GM19035 (cell line): Measurements from ENCODE around the gene TACC2.
"Not testable (repeated sequence)": the region's sequence is repeated elsewhere in the genome, so short reads cannot be mapped to it uniquely, and the experiment has no call there.

ENCODE experiments used
- ATAC-seq: cut with Tn5 transposase; IDR thresholded peaks from one replicate; pipeline ENCODE4 v1.9.1; 2021; ENCODE audit not compliant: unreplicated experiment

TACC2 gene

DNA sequence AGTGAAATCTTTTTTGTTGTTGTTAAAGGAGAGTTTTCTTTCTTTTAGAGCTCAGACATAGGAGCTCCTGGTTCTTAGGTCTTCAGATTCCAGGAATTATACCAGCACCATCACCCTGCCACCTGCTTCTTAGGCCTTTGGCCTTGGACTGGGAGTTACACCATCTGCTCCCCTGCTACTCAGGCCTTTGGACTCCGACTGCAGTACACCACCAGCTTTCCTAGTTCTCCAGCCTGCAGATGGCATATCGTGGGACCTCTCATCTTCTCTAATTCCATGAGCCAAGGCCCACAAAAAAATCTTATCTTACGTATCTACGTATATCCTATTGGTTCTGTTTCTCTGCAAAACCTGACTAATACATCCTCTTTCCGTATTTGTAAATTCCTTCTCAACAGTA lies 5.1 kb upstream of the TACC2 start:
- no peak for ATAC-seq

DNA sequence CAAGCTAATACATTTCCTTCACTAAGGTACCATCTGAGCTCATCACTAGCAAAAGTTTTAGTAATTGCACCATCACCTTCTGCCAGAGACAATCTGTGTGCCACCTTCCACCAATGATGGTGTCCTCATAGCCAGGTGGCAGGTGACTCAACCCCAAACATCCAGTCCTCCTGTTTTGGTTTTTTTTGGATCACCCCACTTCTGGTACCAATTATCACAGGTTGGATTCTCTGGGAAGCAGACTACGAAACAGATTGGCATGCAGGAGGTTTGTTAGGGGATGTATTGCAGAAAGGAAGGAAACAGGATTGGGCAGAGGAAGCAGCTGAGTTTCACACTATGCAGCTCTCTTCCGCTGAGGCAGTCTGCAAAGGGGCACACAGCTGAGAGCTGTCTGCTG lies 4.5 kb upstream of the TACC2 start:
- no peak for ATAC-seq

DNA sequence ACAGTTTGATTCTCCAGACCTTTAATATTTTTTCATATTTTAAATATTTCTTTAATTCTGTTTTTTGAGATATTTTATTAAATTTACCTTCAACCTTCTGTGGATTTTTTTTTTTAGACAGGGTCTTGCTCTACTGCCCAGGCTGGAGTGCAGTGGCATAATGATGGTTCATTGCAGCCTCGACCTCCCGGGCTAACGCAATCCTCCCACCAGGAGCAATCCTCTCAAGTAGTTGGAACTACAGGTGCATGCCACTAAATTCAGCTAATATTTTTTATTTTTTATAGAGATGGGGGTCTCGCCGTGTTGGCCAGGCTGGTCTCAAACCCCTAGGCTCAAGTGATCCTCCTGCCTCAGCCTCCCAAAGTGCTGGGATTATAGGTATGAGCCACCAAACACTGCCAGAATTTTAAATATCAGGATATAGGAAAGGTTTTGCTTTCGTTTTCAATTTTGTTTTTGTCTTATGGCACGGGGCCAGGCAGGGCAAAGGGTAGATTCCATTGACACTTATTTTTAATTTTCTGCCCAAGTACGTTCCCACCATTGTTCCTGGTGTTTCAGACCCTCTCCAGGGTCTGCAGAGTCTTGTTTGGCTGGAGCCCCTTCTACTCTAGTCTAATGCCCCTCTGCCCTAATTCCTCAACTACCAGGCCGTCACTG lies 1.2 kb downstream of the TACC2 start:
- ATAC-seq = no peak

DNA sequence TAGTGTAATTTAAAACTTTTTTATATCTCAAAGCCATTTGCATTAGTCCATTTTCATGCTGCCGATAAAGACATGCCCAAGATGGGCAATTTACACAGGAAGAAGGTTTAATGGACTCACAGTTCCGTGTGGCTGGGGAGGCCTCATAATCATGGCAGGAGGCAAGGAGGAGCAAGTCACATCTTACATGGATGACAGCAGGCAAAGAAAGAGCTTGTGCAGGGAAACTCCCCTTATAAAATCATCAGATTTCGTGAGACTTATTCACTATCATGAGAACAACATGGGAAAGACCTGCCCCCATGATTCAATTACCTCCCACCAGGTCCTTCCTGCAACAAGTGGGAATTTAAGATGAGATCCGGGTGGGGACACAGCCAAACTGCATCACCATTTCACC lies 2.8 kb downstream of the TACC2 start:
- ATAC-seq = not testable (repeated sequence)

DNA sequence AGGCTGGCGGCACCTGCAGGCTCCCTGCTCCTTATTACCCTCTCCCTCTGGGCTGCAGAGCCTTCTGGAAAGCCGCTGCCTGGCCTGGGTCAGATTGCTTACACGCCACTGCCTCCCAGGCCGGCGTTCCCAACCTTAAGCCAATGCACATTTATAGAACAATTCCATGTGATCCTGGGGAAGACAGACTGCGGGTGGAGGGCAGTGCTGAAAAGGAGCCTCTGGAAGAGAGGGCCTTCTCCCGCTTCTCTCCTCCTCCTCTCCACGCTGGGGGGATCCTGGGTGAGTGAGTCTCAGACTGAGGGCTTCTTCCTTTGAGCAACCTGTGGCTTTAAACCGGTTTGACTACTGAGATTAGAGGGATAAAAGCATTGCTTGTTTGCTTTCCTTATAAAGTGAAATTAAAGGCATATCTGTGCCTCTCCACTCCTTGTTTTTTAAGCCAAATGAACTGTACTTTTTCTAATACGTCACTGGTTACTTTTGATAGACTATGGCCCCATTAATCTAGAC lies 5.5 kb downstream of the TACC2 start:
- ATAC-seq = no peak

DNA sequence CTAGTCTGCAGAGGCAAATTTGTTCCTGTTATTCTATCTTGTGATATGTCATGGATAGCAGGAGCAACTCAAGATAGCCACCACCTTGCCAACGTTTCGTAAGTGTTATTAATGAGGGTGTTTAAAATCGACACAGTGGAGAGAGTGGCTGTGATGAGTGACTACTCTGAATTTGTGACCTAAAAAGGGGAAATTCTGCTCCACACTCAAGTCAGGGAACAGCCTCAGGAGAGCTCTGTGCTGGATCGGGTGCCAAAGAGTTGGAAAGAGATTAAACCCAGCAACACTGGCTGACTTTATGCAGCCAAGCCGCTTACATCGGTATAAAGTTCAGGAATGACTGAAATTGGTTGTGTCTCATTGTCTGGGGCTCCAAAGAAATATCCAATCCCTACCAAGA lies 9.5 kb downstream of the TACC2 start:
- no peak for ATAC-seq

DNA sequence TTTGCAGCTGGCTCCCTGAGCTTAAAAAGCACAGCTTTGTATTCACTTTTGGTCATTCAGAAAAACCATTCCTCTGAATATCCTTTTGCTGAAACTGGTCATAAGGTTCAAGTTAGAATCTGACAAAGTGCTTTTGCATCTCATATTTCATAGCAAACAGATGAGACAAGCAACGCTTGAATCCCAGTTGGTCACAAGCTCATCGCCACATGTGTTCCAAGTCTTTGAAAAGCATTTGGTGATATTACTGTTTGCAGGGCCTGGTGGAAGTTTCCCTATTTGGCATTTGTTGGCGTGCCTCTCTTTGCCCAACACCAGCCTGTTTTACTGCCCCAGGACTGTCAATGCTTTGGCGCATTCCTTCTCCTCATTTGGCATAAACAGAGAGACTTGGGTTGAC lies 10.3 kb downstream of the TACC2 start:
- ATAC-seq = no peak

DNA sequence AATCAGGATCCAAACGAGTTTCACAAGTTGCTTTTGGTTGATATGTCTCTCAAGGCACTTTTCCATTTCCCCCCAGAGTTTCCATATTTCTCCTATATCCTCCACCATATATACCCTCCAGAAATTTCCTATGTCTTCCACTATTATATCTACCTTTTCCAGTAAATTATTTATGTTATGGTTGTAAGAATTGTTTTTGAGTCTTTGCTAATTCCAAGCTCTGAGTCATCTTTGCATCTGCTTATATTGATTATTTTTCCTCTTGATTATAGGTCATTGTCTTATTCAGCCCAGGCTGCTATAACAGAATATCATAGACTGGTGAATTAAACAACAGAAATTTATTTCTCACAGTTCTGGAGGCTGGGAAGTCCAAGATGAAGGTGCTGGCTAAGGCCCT lies 12.7 kb downstream of the TACC2 start:
- no peak for ATAC-seq

DNA sequence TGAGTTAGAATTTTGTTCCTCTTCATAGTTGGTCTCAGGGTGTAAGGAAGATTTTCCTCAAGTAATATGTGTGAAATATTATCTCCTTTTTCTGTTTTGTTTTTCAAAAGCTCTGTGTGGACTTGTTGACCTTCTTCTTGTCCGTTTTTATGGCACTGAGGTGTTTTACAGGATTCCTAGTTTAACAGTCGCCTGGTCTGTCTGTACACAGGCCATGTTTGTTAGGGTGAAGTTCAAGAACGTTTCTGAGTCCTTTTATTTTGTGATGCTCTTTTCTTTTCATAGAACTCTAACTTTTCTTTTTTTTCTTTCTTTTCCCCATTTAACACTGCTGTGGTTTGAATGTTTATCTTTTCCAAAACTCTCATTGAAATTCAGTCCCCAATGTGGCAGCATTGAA lies 18.5 kb downstream of the TACC2 start:
- ATAC-seq = no peak

DNA sequence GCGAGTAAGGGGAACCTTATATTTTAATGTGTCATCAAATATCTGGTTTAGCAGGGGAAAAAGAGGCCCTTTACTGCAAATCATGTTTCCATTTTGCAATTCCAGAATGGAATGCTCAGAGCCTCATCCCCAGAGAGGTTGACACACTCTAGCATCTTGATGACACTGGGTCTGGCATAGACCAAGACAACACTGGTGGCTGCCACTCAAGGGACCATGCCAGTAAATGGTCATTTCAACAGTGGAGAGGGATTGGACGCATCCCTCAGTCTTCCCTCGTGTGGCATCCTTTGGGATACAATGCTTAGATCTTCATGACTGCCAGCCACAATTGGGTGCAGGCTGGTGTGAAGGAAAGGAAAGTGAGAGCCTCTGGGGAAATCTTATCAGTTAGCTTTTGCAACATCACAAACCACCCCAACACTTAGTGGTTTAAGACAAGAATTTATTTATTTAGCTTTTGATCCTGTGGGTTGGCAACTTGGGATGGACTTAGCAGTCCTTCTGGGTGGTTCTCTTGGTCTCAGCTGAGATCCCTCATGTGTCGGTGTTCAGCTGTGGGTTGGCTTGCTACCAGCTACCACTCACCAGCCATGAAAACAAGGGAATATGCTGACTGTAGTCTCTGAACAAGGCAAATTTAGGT lies 21.6 kb downstream of the TACC2 start:
- ATAC-seq = no peak

DNA sequence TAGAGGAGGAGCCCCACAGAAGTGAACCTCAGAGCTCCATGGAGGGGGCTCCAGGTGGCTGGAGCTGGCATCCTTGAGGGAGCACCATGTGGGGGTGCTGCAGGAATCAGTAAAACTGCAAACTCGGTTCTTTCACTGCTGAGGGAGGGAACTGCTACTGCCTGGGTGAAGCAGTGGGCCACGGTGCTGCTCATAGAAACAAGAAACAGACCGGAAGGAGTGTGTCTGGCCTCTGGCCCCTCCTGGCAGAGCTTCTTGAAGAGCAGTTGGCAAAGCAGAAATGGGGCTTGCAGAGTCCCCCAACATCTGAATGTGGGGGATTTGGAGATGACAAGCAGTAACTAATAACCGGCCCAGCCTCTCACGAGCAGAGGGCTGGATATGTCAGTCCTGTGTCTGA lies 23.8 kb downstream of the TACC2 start:
- no peak for ATAC-seq

DNA sequence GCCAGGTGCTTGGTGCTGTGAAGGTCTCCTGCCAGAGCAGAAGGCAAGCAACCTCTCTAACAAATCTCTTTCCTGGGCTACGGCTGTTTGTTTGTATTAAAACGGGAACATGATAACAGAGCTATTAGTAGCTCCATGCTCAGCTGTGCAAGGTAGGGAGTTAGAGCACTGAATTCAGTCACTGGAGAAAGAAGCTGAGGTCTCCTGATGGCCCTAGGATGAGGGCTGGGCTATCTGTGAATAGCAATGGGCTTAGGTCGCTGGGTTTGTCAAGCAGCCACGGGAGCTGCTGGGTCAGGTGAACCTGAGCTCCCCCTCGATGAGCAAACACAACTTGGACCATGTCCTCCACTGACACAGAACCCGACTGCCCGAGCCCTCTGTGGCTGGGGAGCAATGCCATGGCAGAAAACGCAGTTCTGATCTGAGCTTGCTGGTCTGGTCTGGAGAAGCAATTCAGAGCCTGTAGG lies 24.4 kb downstream of the TACC2 start:
- no peak for ATAC-seq

DNA sequence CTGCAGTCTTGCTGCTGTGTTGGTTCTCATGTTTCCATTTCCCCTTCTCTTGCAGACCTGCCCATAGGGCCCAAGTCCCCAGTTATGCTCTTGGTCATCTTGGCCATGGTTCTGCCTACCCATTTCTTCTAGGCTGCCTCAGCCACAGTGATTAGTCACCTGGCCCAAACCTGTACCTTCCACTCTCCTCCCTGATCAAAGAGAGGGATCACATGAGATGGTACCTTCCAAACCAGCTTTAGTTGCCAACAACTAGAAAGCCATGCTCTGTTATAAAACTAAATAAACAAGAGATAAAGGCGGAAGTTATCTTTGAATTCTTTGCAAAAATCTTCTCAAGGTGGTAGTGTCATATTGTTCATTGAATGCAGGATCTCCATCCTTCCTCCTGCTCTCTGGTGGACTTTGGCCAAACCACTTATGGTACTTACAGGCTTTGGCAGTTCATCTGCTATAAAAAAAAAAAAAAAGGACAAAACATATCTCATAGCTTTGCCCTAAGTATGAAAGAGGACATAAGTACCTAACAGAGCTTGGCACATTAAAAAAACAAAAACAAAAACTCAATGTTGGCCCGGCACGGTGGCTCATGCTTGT lies 25.8 kb downstream of the TACC2 start:
- ATAC-seq = no peak

DNA sequence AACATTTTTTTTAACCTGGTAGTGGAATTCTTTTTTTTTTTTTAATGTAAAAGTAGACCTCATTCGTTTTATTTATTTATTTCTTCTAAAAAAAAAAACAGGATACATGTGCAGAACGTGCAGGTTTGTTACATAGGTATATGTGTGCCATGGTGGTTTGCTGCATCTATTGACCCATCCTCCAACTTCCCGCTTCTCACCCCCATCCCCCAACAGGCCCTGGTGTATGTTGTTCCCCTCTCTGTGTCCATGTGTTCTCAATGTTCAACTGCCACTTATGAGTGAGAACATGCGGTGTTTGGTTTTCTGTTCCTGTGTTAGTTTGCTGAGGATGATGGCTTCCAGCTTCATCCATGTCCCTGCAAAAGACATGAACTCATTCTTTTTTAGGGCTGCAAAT lies 29.0 kb downstream of the TACC2 start:
- ATAC-seq = not testable (repeated sequence)

DNA sequence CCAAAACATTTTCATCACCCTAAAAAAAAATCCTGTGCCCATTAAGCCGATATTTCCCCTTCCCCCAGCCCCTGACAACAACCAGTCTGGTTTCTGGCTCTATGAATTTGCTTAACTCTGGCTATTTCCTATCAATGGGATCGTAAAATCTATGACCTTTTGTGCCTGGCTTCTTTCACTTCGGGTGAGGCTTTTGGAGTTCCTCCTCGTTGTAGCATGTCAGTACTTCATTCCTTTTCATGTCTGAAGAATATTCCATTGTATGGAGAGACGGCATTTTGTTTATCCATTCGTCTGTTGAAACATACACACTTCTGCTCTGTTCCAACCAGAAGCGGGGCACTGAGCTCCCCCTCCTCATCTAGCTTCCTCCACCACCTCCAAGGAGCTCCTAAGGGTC lies 29.5 kb downstream of the TACC2 start:
- no peak for ATAC-seq

DNA sequence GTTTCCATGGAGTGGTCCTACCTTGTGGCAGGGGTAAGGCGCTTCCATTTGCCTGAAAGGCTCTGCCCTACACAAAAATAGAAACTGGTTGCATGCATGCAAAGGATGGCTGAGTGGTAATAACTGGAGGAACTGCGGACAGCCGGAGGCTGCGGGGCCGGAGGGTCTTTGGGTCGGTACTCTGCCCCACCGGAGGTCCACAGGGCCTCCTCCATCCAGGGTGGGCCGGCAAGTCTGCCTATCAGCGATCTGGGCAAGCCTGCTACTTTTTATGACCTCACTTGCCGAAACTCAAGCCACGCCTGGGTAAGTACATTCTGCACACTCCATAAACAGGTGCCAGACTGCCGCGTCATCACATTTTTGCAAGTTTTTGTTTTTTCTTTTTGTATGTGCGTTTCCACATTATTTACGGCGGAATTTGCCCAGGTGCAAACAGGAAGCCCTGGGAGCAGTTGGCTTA lies 30.0 kb downstream of the TACC2 start:
- no peak for ATAC-seq

DNA sequence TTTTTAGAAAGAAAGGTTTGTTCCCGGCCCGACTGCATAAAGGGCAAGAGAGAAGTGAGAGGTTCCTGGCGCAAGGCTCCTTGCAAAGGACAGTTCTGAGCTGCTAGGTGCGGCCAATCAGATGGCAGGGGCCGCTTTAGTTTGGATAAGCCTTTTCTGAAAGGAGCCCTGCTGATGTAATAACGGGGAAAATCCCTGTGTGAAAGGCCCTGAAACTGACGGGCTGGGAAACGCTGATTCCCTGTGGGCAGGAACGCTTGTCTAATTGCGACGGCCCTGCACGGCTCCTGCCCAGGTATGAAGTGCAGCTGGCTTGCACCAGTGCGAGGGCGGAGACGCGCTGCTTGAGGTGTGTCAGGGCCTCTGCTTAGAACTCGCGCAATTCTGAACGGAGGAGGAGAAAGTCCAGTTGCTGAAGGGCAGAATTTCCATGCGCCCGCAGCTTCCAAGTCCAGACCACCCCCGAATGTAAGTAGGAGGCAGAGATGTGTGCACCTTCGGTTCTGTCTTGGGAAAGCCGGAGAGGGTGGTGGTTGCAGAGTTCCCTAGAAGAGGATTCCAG lies 30.5 kb downstream of the TACC2 start:
- no peak for ATAC-seq

DNA sequence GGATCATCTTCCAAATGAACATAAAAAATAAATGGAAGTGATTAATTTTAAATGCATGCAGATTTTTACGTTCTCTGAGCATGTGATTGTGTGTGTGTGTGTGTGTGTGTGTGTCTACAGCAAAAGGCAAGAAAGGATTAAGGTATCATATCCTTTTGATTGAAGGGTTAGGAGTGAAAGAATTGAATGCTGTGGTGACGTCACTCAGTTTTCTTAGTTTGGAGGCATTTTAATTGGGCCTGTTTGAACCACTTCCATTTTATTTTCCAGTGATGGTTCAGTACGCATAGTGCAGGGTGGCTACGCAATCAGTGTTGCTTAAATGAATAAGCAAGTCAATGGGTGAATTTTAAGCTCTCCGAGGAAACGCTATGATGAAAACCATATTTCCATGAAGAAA lies 31.3 kb downstream of the TACC2 start:
- ATAC-seq = no peak

DNA sequence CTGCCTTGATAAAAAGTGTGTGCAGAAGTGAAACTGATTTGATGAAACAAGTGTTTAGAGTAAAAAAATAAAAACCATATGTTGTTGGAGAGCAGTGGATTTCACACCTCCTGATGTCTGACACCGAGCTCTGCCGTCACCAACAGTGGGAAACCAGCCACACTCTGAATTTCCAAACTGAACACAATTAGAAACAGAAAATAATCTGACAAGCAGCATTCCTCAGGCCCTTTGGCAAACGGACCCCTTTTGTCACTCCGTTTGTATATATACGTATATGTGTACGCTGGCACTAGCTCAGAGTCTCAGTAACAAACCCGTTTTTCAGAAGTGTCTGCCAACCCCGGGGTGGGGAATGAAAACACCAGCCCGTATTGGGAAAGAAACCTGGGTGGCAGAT lies 32.4 kb downstream of the TACC2 start:
- ATAC-seq = no peak

DNA sequence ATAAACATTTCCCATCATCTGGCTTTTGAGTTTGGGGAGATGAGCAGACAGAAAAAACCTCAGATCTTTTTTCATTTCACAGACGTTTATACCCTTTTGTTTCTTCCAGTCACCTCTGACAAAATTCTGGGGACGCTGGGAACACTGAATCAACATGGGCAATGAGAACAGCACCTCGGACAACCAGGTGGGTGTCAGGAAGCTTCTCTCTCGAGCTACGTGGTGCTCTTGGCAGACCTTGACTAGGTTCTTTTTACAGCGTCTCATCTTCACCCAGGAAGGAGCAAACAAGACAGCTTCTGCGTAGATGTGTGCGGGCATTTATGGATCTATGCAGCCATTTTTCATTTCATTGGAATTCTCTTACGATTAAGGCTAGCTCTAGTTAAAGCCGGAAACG lies 32.9 kb downstream of the TACC2 start:
- ATAC-seq = no peak

DNA sequence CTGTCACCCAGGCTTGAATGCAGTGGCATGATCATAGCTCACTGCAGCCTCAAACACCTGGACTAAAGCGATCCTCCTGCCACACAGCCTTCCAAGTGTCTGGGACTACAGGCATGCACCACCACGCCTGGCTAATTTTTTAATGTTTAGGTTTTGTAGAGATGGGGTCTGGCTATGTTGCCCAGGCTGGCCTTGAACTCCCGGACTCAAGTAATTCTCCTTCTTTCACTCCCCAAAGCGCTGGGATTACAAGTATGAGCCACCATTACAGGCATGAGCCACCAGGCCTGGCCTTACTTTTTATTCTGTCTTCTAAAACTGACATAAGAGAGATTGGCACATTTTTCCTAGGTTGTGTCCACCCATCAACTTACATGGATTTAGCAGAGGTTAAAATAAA lies 33.3 kb downstream of the TACC2 start:
- ATAC-seq = no peak

DNA sequence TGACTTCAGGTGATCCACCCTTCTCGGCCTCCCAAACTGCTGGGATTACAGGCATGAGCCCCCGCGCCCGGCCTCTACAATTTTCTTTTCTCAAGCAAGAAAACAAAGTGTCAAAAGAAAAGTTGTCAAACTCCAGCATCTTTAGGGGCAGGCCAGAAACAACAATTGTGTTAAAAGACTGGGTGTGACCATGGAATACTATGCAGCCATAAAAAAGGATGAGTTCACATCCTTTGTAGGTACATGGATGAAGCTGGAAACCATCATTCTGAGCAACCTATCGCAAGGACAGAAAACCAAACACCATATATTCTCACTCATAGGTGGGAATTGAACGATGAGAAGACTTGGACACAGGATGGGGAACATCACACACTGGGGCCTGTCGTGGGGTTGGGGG lies 34.3 kb downstream of the TACC2 start:
- not testable (repeated sequence) for ATAC-seq
